SKM-1 treated with dmso at 0.1 percent for 144 hours (cell line): ENCODE measurements around the gene LGR4.
"Not testable (repeated sequence)": the region's sequence is repeated elsewhere in the genome, so short reads cannot be mapped to it uniquely, and the experiment has no call there.

ENCODE experiments used
- DNase-seq: peaks from one replicate; lab custom pipeline; 2025; ENCODE audit not compliant: unreplicated experiment; lab: John Stamatoyannopoulos, UW

The LGR4 gene

GRCh38 chr11:27460158-27460978 lies 12.2 kb downstream of the LGR4 start:
- no peak for DNase-seq

- no peak for DNase-seq
Observed at GRCh38 chr11:27459191-27459590, 13.4 kb downstream of the LGR4 start.

DNA sequence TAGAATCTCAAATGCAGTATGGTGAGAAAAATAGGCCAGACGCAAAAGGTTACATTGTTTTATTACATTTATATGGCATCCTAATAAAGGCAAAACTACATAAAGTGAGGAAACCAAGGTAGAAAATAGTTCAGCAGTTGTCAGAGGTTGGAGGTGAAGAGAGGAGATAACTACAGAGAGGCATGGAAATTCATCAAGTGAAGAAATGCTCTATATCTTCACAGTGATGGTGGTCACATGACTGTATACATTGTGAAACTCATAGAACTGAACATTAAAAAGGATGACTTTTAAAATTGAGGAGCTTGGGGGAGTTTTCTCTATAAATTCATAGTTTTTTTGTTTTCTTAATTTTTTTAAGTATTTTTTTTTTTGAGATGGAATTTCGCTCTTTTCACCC lies 14.4 kb downstream of the LGR4 start:
- DNase-seq = no peak

GRCh38 chr11:27456795-27457329 lies 15.7 kb downstream of the LGR4 start:
- no peak for DNase-seq

GRCh38 chr11:27456140-27456794 lies 16.3 kb downstream of the LGR4 start:
- no peak for DNase-seq

DNA sequence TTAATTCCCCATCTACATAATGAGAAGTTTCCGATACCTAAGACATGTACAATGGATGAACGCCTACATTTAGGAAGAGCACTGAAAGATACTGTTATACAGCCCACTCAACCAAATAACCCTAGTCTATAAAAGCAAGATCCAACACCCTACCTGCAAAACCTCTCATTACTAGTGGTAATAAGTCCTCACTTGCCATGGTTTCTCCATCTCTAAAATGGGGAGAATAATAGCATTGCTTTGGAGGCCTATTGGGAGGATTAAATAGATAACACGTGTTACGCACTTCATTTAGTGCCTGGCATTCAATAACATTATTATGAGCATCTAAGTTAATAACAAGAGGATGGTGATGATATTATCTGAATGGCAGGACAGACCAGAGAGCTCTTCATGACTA lies 16.9 kb downstream of the LGR4 start:
- no peak for DNase-seq

DNA sequence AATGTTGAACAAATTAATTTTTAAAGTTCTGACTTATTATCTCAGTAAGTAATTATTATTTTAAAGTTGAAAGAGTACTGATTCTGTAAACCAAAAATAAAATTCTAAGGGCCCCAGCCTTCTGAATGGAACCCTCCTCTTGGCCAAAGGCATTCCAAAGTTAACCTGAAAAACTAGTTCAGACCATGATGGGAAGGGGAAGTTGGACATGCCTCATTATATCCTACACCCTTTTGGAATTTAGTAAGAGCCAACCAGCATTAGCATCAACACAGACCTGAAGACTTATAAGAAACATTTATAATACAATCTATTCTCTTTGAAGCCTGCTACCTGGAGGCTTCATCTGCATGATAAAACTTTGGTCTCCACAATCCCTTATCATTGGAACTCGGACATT lies 18.9 kb downstream of the LGR4 start:
- DNase-seq = no peak

- DNase-seq = no peak
Observed at GRCh38 chr11:27452147-27452546, 20.4 kb downstream of the LGR4 start.

DNA sequence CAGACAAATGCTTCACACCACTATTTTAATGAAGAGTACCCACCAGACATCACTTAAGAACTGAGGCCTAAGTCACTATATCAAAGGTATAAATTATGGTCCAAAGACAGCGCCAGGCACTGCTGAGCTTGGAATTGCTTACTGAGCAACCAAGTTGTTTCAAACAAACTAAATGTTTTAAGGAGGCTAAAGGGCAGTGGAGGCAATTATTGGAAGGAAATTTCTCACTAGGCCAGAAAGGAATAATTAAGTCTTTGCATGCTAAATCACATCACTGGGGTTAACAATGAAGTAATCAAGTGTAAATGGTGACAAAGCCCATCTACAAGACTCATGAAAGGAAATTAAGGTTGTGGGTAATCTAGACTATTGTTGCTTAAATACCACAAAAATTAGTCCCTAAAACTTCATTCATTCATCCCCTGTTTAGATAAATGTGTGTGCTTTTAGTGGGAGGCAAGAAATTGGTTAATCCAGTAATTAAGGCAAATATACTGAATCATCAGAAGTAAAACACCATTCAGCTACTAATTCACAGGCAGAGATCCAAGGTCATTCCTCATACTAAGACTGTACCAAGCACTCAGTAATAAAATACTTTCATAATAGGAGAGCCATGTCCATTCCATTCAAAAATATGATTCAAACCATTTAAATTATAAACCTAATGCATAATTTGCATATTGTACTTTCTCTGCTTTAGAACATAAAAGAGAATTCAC lies 21.2 kb downstream of the LGR4 start:
- no peak for DNase-seq

DNA sequence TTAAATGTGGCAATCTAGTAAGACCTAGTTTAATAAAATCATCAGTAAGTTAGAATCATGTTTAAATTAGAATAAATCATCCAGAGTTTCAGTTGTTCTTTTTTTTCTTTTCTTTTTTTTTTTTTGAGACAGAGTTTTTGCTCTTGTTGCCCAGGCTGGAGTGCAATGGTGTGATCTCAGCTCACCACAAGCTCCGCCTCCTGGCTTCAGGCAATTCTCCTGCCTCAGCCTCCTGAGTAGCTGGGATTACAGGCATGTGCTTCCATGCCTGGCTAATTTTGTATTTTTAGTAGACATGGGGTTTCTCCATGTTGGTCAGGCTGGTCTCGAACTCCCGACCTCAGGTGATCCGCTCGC lies 24.4 kb downstream of the LGR4 start:
- DNase-seq = not testable (repeated sequence)

DNA sequence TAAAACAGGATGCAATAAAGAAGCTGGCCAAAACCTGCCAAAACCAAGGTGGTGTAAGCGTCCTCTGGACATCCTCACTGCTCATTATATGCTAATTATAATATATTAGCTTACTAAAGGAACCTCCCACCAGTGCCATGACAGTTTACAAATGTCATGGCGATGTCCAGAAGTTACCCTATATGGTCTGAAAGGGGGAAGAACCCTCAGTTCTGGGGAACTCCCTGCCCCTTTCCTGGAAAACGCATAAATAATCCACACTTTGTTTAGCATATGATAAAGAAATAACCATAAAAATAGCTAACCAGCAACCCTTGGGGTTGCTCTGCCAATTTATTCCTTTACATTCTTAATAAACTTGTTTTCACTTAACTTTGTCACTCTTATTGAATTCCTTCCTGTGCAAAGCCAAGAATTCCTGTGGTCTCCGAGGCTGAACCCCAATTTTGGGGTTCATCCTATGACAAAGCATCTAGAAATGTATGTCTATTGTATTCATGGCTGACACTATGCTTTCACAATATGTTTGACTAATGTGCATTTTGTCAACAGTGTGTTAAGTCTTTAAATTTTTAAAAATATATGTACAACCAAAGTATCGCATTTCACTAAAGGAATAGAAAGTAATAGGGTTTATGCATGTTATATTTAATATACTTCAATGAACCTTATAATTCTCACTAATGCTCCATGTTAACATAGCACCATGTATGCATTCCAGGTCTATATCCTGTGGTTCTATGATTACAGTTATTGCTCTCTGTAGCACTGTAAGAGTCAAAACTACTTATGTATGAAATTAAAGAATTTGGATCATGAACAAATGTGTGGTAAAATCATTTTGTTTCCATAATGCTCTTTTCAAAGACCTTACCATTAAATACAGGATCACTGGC lies 25.1 kb downstream of the LGR4 start:
- no peak for DNase-seq

GRCh38 chr11:27445625-27446024 lies 27.0 kb downstream of the LGR4 start:
- no peak for DNase-seq

GRCh38 chr11:27444801-27445215 lies 27.8 kb downstream of the LGR4 start:
- no peak for DNase-seq

DNA sequence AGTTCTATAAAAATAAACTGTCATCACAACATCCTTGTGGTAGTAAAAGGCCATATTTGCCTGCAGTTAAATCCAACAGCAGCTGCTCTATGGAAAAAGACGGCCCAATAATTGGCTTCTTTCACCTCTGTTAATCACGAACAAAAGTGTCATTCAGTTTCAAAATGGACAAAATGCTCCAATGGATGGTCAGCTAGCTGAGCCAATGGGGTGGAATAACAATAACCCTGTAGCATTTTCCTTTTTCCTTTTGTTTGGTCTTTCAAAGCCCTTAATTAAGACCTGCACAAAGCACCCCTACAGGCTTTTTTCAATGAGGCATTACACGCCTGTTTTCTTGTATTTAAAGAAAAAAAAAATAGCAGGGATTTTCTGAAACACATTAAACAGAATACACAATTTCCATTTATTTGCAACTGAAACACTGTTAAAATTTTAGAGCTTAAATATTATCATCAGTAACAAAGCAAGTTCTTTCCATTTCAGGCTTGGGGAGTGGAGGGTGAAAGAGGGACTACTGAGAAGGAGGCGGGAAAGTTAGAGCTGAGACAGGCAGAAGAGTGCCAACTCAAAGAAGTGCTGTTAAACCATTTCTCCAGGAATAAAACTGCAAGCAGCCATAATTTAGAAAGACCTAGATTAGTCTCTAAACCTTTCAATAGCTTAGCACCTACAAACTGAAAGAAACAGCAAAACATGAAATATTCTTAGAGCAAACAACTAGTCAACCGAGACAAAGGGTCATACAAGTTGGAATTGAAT lies 28.7 kb downstream of the LGR4 start:
- no peak for DNase-seq

DNA sequence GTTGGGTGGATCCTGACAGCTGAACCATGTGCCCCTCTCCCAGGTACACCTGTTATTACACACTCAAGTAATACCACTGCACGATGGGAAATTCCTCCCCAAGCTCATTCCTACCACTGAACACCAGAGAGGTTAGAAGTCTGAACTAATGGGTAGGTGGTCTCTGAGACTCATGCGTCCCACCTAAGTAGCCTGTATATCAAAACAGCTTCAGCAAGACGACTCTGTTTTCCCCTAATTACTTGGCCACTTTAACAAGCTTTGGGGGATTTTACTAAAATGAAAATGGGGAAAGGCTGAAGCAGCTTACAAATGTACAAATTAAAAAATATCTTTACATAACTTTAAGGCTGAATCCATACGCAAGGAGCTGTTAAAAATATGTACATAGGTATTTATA lies 29.4 kb downstream of the LGR4 start:
- no peak for DNase-seq

GRCh38 chr11:27440090-27440489 lies 32.5 kb downstream of the LGR4 start:
- DNase-seq = no peak

DNA sequence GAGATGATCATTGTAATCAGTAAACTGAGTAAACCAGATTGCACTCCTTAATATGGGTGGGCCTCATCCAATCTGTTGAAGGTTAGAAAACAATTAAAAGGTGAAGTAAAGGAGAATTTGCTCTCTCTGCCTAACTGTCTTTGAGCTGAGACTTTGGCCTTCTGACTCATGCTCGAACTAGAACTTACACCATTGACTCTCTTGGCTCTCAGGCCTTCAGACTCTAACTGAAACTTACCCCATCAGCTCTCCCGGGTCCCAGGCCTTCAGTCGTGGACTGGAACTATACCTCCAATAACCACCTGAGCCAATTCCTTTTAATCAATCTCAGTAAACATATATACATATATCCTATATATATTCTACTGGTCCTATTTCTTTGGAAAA lies 34.0 kb downstream of the LGR4 start:
- DNase-seq = no peak

DNA sequence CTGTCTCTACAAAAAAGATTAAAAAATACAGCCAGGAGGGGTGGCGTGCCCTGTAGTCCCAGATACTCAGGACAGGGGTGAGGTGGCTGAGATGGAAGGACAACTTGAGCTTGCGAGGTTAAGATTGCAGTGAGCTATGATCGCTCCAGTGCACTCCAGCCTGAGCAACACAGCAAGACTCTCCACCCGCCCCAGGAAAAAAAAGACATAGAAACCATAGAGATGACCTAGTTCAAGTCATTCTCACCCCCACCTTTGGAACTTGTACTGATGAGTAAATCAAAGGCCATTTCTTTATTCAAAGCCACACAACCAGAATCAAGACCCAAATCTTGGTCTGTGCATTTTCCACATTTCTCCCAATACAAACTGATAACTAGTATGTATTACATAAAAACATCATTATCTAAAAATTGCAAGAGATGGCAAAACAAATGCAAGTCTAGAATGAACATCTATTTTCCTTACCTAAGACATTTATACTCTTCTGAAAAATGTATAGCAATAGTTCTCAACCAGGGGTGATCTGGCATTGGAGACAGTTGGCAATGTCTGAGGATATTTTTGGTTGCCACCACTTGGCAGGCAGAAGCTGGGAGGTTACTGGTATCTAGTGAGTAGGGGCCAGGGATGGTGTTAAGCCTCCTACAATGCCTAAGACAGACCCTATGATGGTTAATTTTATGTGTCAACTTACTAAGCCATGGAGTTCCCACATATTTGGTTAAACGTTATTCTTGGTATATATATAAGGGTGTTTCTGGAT lies 34.6 kb downstream of the LGR4 start:
- no peak for DNase-seq

- DNase-seq = no peak
Observed at GRCh38 chr11:27436916-27437315, 35.7 kb downstream of the LGR4 start.
